ENCODE results near the gene IGFN1. TPM values are rescaled to one million over a fixed set of nuclear protein-coding genes. Genes with fewer than 3 reads are reported as not detected.
"Not testable (repeated sequence)": the region's sequence is repeated elsewhere in the genome, so short reads cannot be mapped to it uniquely, and the experiment has no call there.

IGFN1 gene
- polyA plus RNA-seq, 1 donor from 2014 or later, result not detected

DNA sequence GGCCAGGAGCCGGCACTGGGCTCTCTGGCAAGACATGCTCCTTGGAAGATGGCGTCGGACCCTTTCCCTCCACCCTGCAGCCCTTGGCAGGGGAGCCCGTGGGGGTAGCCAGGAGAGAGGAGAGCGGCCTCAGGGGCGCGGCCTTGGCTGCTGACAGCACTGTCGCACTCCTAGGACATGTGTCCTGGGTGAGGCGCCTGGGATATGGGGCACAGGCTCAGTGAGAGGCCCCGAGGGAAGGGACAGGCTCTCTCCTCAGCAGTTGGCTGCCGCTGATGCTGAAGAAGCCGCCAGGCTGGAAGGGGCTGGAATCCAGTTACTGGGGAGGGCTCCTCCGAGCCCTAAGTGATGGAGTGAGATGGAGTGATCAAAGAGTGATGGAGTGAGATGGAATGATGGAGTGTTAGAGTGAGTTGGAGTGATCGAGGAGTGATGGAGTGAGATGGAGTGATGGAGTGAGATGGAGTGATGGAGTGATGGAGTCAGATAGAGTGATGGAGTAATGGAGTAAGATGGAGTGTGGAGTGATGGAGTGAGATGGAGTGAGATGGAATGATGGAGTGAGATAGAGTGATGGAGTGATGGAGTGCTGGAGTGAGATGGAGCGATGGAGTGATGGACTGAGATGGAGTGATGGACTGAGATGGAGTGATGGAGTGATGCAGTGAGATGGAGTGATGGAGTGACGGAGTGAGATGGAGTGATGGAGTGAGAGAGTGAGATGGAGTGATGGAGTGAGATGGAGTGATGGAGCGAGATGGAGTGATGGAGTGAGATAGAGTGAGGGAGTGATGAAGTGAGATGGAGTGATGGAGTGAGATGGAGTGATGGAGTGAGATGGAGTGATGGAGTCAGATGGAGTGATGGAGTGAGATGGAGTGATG, 65.1 kb downstream of the IGFN1 start:
- TF ChIP-seq RAD21 (conservative IDR thresholded peaks at IDR 0.05) (no peak), EP300 (conservative IDR thresholded peaks at IDR 0.05; ENCODE audit: poor library complexity, severe bottlenecking) (no peak), SMC3 (conservative IDR thresholded peaks at IDR 0.05; ENCODE audit: poor library complexity) (no peak), POLR2AphosphoS5 (IDR thresholded peaks at IDR 0.05) (no peak), MXI1 (conservative IDR thresholded peaks at IDR 0.05; ENCODE audit: poor library complexity, severe bottlenecking) (no peak), EZH2 (IDR thresholded peaks at IDR 0.05; ENCODE audit: borderline replicate concordance, insufficient read depth, low read length, poor library complexity, severe bottlenecking) (no peak), TAF1 (IDR thresholded peaks at IDR 0.05; ENCODE audit: low read depth) (no peak)
- TF ChIP-seq, protein P1, sequence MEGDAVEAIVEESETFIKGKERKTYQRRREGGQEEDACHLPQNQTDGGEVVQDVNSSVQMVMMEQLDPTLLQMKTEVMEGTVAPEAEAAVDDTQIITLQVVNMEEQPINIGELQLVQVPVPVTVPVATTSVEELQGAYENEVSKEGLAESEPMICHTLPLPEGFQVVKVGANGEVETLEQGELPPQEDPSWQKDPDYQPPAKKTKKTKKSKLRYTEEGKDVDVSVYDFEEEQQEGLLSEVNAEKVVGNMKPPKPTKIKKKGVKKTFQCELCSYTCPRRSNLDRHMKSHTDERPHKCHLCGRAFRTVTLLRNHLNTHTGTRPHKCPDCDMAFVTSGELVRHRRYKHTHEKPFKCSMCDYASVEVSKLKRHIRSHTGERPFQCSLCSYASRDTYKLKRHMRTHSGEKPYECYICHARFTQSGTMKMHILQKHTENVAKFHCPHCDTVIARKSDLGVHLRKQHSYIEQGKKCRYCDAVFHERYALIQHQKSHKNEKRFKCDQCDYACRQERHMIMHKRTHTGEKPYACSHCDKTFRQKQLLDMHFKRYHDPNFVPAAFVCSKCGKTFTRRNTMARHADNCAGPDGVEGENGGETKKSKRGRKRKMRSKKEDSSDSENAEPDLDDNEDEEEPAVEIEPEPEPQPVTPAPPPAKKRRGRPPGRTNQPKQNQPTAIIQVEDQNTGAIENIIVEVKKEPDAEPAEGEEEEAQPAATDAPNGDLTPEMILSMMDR (IDR thresholded peaks at IDR 0.05; ENCODE audit: poor library complexity, severe bottlenecking), result no peak
- TF ChIP-seq, protein P2, sequence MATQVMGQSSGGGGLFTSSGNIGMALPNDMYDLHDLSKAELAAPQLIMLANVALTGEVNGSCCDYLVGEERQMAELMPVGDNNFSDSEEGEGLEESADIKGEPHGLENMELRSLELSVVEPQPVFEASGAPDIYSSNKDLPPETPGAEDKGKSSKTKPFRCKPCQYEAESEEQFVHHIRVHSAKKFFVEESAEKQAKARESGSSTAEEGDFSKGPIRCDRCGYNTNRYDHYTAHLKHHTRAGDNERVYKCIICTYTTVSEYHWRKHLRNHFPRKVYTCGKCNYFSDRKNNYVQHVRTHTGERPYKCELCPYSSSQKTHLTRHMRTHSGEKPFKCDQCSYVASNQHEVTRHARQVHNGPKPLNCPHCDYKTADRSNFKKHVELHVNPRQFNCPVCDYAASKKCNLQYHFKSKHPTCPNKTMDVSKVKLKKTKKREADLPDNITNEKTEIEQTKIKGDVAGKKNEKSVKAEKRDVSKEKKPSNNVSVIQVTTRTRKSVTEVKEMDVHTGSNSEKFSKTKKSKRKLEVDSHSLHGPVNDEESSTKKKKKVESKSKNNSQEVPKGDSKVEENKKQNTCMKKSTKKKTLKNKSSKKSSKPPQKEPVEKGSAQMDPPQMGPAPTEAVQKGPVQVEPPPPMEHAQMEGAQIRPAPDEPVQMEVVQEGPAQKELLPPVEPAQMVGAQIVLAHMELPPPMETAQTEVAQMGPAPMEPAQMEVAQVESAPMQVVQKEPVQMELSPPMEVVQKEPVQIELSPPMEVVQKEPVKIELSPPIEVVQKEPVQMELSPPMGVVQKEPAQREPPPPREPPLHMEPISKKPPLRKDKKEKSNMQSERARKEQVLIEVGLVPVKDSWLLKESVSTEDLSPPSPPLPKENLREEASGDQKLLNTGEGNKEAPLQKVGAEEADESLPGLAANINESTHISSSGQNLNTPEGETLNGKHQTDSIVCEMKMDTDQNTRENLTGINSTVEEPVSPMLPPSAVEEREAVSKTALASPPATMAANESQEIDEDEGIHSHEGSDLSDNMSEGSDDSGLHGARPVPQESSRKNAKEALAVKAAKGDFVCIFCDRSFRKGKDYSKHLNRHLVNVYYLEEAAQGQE (IDR thresholded peaks at IDR 0.05; ENCODE audit: borderline replicate concordance), result no peak
- no peaks in the 10 kb centered on the region for H3F3A ChIP-seq (ENCODE audit: insufficient read depth, low read length, poor library complexity, severe bottlenecking)
- no peaks in the 10 kb centered on the region for H3K9me3 ChIP-seq (ENCODE audit: low read length)
- no peaks in the 10 kb centered on the region for H3K9me2 ChIP-seq (ENCODE audit: insufficient read depth, low read length)
- H3K4me2 ChIP-seq (ENCODE audit: low read length), result no peak overlapping the region
- H3K27me3 ChIP-seq (ENCODE audit: insufficient read depth, low read depth, low read length), result no peaks in the 10 kb centered on the region
- H4K20me1 ChIP-seq (ENCODE audit: insufficient read depth), result no peaks in the 10 kb centered on the region
- no peak overlapping the region for H3K27ac ChIP-seq (ENCODE audit: low read length)
- no peak overlapping the region for H2AFZ ChIP-seq (ENCODE audit: low read depth, low read length)
- H3K4me3 ChIP-seq (ENCODE audit: low read length), result no peak overlapping the region
- H3K79me2 ChIP-seq (replicated peaks; ENCODE audit: insufficient read depth, low read length), result no peaks in the 10 kb centered on the region
- H3K36me3 ChIP-seq (ENCODE audit: insufficient read depth, low read length), result no peaks in the 10 kb centered on the region
- no peak overlapping the region for H3K9ac ChIP-seq (ENCODE audit: low read length)

DNA sequence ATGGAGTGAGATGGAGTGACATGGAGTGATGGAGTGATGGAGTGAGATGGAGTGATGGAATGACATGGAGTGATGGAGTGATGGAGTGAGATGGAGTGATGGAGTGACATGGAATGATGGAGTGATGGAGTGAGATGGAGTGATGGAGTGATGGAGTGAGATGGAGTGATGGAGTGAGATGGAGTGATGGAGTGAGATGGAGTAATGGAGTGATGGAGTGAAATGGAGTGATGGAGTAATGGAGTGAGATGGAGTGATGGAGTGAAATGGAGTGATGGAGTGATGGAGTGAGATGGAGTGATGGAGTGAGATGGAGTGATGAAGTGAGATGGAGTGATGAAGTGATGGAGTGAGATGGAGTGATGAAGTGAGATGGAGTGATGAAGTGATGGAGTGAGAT, 67.5 kb downstream of the IGFN1 start:
- not testable (repeated sequence) for H2AFZ ChIP-seq (ENCODE audit: low read depth, low read length); H3K9me3 ChIP-seq (ENCODE audit: low read length); H3K27ac ChIP-seq (ENCODE audit: low read length); H3K27me3 ChIP-seq (ENCODE audit: insufficient read depth, low read depth, low read length); H3F3A ChIP-seq (ENCODE audit: insufficient read depth, low read length, poor library complexity, severe bottlenecking); H3K4me2 ChIP-seq (ENCODE audit: low read length); H3K9me2 ChIP-seq (ENCODE audit: insufficient read depth, low read length); H3K79me2 ChIP-seq (replicated peaks; ENCODE audit: insufficient read depth, low read length); H3K36me3 ChIP-seq (ENCODE audit: insufficient read depth, low read length); H3K4me3 ChIP-seq (ENCODE audit: low read length); H4K20me1 ChIP-seq (ENCODE audit: insufficient read depth); H3K9ac ChIP-seq (ENCODE audit: low read length)
